Esophagus muscularis mucosa (tissue), 4 donors: Measurements from ENCODE around the gene KIF26B. TPM values are rescaled to one million over a fixed set of nuclear protein-coding genes. Genes with fewer than 3 reads are reported as not detected.

ENCODE experiments used
- DNase-seq: peaks from one replicate; pipeline ENCODE4 v3.0.0-alpha.2; 2017; ENCODE audit errors: extremely low spot score
- H3K27ac ChIP-seq, 4 donors: fragments of 200-600 bp; sonication (generic); replicated peaks in 1 of 4; 1 replicate in 3 of 4; 2 replicates in 1 of 4; pipeline ENCODE4 v1.5.1; 2016 to 2019; ENCODE audit warnings: mild to moderate bottlenecking in 1 of 4
- H3K27me3 ChIP-seq, 4 donors: fragments of 200-600 bp; sonication (generic); one replicate each; pipeline versions ENCODE4 v1.5.1 to v1.6.0; 2016 to 2019
- H3K36me3 ChIP-seq, 4 donors: fragments of 200-600 bp; sonication (generic); one replicate each; pipeline ENCODE4 v1.5.1; 2016 to 2019
- H3K4me1 ChIP-seq, 4 donors: fragments of 200-600 bp; sonication (generic); one replicate each; pipeline ENCODE4 v1.5.1; 2016 to 2019
- H3K4me3 ChIP-seq, 4 donors: fragments of 200-600 bp; sonication (generic); 1 replicate in 2 of 4; 2 replicates in 2 of 4; pipeline ENCODE4 v1.5.1; 2016 to 2019; ENCODE audit warnings: mild to moderate bottlenecking in 4 of 4, moderate library complexity in 1 of 4
- H3K9me3 ChIP-seq, 4 donors: fragments of 200-600 bp; sonication (generic); 1 replicate in 3 of 4; 2 replicates in 1 of 4; pipeline ENCODE4 v1.5.1; 2016 to 2019
- CTCF ChIP-seq, 3 experiments: fragments of 200-600 bp in 2 of 3; fragments of 450-650 bp in 1 of 3; sonication (generic) in 2 of 3; IDR thresholded peaks; one replicate each; pipeline ENCODE4 v1.5.1; 2017 to 2019; ENCODE audit warnings: antibody characterized with exemption in 3 of 3, mild to moderate bottlenecking in 2 of 3, moderate library complexity in 1 of 3
- EP300 ChIP-seq: sonication (generic); formaldehyde crosslinking; IDR thresholded peaks from one replicate; pipeline ENCODE4 v1.6.1; 2017; ENCODE audit warnings: antibody characterized with exemption
- POLR2A ChIP-seq: fragments of 450-650 bp; IDR thresholded peaks from one replicate; pipeline ENCODE4 v1.6.1; 2017; ENCODE audit warnings: antibody characterized with exemption, moderate library complexity, mild to moderate bottlenecking, low read depth
- POLR2AphosphoS5 ChIP-seq, 2 donors: sonication (generic); formaldehyde crosslinking; IDR thresholded peaks; one replicate each; pipeline ENCODE4 v1.6.1; 2017; ENCODE audit warnings: antibody characterized with exemption in 2 of 2
- WGBS: methylation state at CpG from one replicate; pipeline ENCODE4 v1.1.5; 2018; 5-methylcytosine and 5-hydroxymethylcytosine counted together
- intact Hi-C: fragments of 100-400 bp; cut with DNase I; formaldehyde crosslinking; loops from one replicate; pipeline ENCODE4 v1.15.1; 2023
- total RNA-seq, 4 donors: library from RNA; depleted of rRNA; stranded (reverse); fragments of >200 nt; gene quantifications; one replicate each; pipeline versions ENCODE4 v1.1.0 to v1.2.1, GENCODE V29; 2016

Gene KIF26B
- total RNA-seq, 4 donors from 2014 or later = 0.13 to 3.7 (median 1.3) TPM

- intact Hi-C loops = no loop called here
- WGBS = 92% methylated on average over 5 of the region's 5 CpGs
- H3K27me3 ChIP-seq = no peaks in the 10 kb centered on the region
Observed at GRCh38 chr1:245558069-245558468, 403.3 kb downstream of the KIF26B start.

GRCh38 chr1:245560316-245560859 lies 405.6 kb downstream of the KIF26B start:
- Histone ChIP-seq H3K27ac (no peak overlapping the region), H3K4me1 (no peaks in the 10 kb centered on the region), H3K36me3 (no peaks in the 10 kb centered on the region), H3K9me3 (no peaks in the 10 kb centered on the region), H3K27me3 (no peaks in the 10 kb centered on the region), H3K4me3 (no peak overlapping the region)
- WGBS = 91% methylated on average over 12 of the region's 12 CpGs
- DNase-seq = no peak
- TF ChIP-seq CTCF (IDR thresholded peaks at IDR 0.05) = no peak
- no peak for TF ChIP-seq POLR2AphosphoS5 (IDR thresholded peaks at IDR 0.05)
- TF ChIP-seq EP300 = no peak
- TF ChIP-seq POLR2A = no peak
- intact Hi-C loops = no loop called here

More at GRCh38 chr1:245558069-245558468, 403.3 kb downstream of the KIF26B start:
- no peak overlapping the region for H3K27ac ChIP-seq
- H3K36me3 ChIP-seq = no peaks in the 10 kb centered on the region
- no peaks in the 10 kb centered on the region for H3K4me1 ChIP-seq
- no peaks in the 10 kb centered on the region for H3K9me3 ChIP-seq
- TF ChIP-seq EP300 = no peak
- TF ChIP-seq POLR2A = no peak
- no peak for TF ChIP-seq CTCF (IDR thresholded peaks at IDR 0.05)
- no peak for TF ChIP-seq POLR2AphosphoS5 (IDR thresholded peaks at IDR 0.05)
- no peak overlapping the region for H3K4me3 ChIP-seq
- no peak for DNase-seq

- intact Hi-C loops = no loop called here
- no peak for DNase-seq
- Histone ChIP-seq H3K4me1 (peaks cover 0 to 2% (median under 1%) of the 10 kb centered on the region in 4 donors), H3K36me3 (no peaks in the 10 kb centered on the region), H3K9me3 (no peaks in the 10 kb centered on the region), H3K27ac (no peak overlapping the region), H3K4me3 (no peak overlapping the region), H3K27me3 (no peaks in the 10 kb centered on the region)
- no peak for TF ChIP-seq POLR2AphosphoS5 (IDR thresholded peaks at IDR 0.05)
- no peak for TF ChIP-seq POLR2A
- TF ChIP-seq EP300 = no peak
- no peak for TF ChIP-seq CTCF (IDR thresholded peaks at IDR 0.05)
- WGBS = 86% methylated on average over 10 of the region's 10 CpGs
Observed at GRCh38 chr1:245561665-245562234, 407.0 kb downstream of the KIF26B start.

GRCh38 chr1:245566134-245566533 lies 411.3 kb downstream of the KIF26B start:
- Histone ChIP-seq H3K9me3 (no peaks in the 10 kb centered on the region), H3K27me3 (no peaks in the 10 kb centered on the region), H3K36me3 (no peaks in the 10 kb centered on the region), H3K4me1 (peaks cover 0 to 9% (median 2%) of the 10 kb centered on the region in 4 donors), H3K27ac (no peak overlapping the region), H3K4me3 (no peak overlapping the region)
- DNase-seq = no peak
- intact Hi-C loops = no loop called here
- TF ChIP-seq CTCF (IDR thresholded peaks at IDR 0.05) (no peak), POLR2AphosphoS5 (IDR thresholded peaks at IDR 0.05) (no peak), EP300 (no peak), POLR2A (no peak)
- 91% methylated on average over 2 of the region's 2 CpGs for WGBS

GRCh38 chr1:245566952-245567351 lies 412.2 kb downstream of the KIF26B start:
- H3K27me3 ChIP-seq = no peaks in the 10 kb centered on the region
- H3K4me3 ChIP-seq = no peak overlapping the region
- no peak for TF ChIP-seq EP300
- TF ChIP-seq POLR2A = no peak
- no peak for TF ChIP-seq POLR2AphosphoS5 (IDR thresholded peaks at IDR 0.05)
- no peak for TF ChIP-seq CTCF (IDR thresholded peaks at IDR 0.05)
- peaks cover 0 to 9% (median 2%) of the 10 kb centered on the region in 4 donors for H3K4me1 ChIP-seq
- H3K9me3 ChIP-seq = no peaks in the 10 kb centered on the region
- 24% methylated on average over 6 of the region's 6 CpGs for WGBS
- no peak overlapping the region for H3K27ac ChIP-seq
- no peaks in the 10 kb centered on the region for H3K36me3 ChIP-seq
- intact Hi-C loops = no loop called here
- DNase-seq = no peak
